EL (cell line): ENCODE results near the gene NDUFS6.
A peak's percentile ranks its signal among the peaks of the same experiment; 100 is the strongest.

Source experiments
- DNase-seq: peaks from one replicate; pipeline ENCODE4 v3.0.0-alpha.2; 2016

The NDUFS6 gene

GRCh38 chr5:1801222-1801966 is at the start of gene NDUFS6:
NDUFS6 (plus strand) TSS chr5:1801407; CDS start chr5:1801418, 11 bp downstream.
- peak; percentile 64 for DNase-seq

DNA sequence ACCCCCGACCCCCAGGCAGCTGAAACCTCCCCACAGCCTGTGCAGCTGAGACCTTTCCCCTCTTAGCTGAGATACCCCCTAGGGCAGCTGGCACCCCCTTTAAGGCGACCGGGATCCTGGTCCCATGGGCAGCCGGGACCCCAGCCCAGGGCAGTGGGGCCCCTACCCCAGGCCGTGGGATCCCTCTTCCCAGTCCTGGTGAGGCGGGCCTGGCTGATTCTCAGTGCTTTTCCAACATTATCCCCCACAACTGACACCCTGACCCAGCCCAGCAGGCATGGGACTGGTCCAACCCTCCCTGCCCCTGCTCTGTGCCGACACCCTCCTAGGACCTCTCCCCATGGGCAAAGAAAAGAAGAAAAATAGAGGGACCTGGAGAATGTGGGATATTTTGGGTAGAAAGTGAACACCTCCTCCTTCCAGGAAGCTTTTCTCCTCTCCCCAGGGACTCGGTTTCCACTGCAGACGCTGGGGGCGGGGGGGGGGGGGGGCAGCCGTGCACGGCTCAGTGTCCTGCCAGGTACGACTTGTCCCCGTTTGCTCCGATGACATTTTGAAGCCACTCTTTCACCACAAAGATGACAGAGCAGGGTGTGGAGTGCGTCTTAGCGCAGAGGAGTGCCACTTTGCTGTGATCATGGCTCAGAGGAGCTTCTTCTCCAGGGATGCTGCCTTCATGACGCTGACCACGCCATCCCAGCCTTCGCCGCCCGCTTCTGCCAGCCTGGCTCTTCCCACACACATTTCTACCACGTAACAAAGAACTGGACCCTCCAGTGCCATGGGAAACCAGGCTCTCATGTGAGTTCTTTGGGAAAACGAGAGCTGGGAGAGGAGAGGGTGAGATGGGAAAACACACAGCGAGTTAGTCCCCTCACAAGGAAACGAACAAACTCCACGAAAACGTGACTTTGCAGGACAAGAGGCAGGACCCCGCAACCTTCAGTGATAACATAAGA is 49.1 kb upstream of the NDUFS6 start:
- no peak for DNase-seq

DNA sequence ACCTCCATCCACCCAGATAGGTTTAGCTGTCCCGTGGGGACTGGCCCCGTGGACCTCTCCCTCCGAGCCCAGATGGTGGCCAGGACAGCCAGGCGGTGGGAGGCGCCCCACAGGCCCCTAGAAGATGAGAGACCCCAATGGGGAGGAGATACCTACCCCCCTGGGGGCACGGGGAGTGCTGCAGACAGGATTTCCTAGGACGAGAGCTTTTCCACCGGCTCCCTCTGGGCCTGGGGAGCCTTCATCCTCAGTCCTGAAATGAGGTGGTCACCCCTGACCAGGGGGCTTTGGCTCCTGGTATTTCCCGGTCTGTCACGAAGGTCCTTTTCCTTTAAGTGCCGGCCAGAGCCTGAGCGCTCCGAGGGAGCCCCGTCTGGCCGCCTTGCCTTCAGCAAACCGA is 48.3 kb upstream of the NDUFS6 start:
- no peak for DNase-seq

DNA sequence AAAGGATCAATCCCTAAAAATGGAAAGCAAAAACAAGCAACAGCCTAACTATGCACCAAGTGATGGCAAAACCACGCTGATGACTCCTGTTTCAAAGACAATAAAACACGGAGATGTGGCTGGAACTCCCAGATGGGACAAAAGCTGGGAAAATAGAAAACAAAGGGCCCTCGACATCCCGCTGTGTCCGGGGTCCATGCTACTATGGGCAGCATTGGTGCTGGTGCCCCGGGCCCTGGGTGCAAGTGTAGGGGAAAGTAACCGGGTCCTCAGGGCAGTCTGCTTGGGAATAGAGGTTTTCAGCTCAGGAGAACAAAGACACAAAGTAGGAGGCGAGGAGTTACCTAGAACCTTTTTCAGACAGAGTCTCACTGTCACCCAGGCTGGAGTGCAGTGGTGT is 47.7 kb upstream of the NDUFS6 start:
- no peak for DNase-seq

GRCh38 chr5:1754531-1755220 is 46.5 kb upstream of the NDUFS6 start:
- no peak for DNase-seq

- no peak for DNase-seq
Measured at GRCh38 chr5:1755321-1755949, 45.8 kb upstream of the NDUFS6 start.

DNA sequence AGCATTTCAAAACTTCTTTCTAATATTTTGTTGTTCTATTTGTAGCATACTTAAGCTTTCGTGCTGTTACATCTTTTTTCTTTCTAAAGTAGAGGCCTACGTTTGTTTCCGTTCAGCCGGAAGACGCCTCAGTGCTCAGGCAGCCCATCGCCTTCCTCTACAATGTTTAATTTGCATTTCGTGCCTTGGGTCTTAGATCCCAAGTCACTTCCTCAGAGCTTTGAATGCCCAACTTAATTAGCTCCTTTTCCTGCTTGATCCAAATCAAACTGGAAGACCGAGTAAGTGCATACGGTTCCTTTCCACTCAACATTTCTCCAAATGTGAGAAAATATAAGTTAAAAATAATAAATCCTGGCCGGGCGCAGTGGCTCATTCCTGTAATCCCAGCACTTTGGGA is 44.7 kb upstream of the NDUFS6 start:
- no peak for DNase-seq

DNA sequence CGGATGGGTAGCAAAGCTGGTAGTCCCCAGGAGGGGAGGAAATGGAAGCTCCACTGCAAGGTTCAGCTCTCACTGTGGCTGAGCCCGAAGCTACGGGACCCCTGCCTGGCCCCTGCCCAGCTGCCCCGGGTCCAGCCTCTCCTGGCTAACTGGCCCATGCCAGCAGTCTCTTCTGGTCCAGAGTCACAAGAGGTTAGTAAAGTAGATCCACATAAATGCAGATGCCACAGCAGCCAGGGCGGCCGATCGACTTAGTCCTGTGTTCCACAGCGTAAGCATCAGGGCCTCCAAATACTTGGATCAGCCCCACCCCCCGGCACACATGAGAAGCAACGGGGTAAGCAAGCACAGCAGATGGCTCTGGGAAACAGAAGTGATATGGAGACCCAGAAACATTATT is 43.7 kb upstream of the NDUFS6 start:
- no peak for DNase-seq

DNA sequence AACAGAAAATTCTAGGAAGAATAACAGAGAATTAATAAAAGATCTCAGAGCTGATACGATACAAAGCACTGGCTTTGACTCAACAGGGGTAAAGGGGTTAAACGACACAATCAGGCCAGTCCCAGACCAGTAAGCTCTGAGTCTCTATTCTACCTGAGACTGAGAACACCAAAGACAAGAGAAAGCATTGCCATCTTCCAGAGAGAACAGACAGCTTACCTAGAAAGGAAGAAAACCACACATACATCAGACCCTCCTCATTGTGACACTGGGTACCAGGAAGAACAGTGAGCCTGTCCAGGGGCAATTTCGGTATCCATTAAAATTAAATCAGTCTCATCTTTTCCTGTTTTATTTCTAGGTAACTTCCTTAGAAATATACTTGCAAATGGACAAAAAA is 42.6 kb upstream of the NDUFS6 start:
- DNase-seq, result no peak

- no peak for DNase-seq
Measured at GRCh38 chr5:1759378-1759970, 41.7 kb upstream of the NDUFS6 start.

- no peak for DNase-seq
Measured at GRCh38 chr5:1760231-1760630, 41.0 kb upstream of the NDUFS6 start.

DNA sequence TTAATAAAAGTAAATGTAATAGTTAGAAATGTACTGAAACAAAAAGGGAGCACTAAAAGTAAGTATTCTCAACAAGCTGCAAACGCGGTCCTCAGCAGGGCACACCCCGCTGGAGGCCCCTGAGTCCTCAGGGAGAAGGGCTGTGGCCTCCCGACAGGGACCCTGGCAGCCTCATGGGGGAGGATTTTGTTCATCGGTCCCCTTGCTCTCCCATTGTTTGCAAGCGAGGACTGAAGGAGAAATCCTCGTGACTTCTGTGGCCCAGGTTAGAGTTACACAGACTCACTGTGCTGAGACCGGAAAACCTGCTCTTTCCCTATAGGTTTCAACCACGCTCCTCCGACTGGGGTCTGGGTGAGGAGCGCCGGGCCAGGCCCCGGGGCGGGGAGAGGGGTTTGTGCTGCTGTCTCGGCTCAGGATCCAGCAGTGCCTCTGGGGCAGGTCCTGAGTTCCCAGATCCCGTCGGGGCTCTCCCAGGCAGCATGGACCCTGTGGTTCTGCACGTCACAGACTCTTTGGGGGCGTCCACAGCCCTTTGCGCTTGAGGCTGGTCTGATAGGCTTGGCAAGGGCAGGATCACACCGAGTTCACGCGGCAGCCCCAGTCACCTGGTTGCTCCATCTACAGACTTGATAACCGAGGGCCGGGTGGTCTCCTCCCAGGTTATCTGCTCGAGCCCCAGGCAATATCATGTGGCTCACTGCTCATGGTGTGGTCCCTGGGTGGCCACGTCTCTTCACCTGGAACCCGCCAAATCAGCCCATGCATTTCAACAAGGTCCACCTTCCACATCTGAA is 40.4 kb upstream of the NDUFS6 start:
- DNase-seq, result no peak

DNA sequence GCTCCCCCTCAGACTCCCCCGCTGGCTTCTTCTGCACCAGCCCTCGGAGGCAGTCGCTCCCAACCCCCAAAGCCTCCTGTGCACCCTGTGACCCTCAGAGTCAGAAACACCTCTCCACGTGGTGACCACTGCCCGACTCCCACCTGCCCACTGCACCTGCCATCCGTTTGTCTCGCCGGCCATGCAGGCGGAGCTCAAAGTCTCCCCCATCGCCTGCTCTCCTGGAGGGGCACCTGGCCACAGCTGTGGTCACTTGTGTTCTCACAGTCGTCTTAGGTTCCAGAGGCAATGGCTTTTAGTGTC is 39.8 kb upstream of the NDUFS6 start:
- no peak for DNase-seq

DNA sequence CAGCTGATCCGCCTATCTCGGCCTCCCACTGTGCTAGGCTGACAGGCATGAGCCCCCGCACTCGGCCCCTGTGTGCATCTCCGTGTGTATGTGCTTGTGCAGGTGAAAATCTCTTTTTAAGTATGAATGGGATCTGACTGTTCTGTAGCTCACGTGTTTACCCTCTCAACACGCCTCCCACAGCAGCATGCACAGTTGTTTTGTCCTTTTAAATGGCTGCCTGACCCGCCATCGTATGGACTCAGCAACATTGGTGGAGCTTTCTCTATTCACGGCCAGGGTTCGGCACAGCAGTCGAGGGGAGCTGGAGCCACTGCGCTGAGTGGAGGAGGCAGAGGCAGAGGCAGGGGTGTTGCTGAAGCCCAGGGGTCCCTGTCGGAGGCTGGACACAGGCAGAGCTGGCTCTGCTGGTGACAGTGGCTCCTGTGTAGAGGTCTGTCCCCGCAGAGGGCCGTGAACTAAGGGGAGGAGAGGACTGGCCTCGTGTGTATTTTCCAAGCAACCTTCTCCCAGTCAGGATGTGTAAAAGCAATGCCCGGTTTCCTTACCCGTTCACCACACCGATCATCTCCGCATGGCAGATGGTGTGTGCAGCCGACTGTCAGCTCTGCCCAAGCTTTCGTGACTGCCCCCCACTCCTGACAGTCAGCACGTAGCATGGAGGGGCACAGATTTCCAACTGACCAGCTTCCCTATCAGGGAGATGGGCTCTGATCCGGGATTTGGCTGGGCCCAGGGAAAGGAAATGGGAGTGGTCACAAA is 38.9 kb upstream of the NDUFS6 start:
- DNase-seq, result no peak

DNA sequence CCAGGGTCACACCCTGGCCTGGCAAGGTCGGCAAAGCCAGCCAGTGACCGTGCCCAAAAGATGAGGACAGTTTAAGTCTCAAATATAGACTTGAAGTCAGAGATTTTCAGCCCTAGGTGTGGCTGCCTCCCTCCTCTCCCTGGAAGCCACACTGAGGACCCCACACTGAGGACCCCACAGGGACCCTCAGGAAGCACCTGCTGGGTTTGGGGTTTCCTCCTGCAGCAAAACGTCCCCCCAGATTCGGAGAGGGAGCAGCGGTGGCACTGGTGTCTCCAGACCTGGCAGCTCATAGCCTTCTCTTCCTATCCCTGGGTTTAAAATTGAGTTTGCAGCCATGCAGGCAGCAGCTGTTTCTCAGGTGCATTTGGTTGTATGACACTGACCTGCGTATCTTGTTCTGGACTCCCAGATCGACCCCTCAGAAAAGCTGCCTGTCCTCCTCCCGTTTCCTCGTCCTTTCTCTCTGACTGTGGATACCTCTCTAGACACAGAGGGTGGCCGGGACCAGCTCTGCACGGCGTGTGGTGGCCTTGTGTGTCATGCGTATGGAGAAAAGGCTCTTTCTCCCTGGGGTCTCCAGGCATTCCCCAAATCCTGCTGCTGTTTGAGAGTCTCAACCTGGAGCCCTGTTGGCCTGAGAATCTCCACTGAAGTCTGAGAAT is 38.2 kb upstream of the NDUFS6 start:
- no peak for DNase-seq

GRCh38 chr5:1763548-1763911 is 37.7 kb upstream of the NDUFS6 start:
- peak; percentile 75 for DNase-seq

DNA sequence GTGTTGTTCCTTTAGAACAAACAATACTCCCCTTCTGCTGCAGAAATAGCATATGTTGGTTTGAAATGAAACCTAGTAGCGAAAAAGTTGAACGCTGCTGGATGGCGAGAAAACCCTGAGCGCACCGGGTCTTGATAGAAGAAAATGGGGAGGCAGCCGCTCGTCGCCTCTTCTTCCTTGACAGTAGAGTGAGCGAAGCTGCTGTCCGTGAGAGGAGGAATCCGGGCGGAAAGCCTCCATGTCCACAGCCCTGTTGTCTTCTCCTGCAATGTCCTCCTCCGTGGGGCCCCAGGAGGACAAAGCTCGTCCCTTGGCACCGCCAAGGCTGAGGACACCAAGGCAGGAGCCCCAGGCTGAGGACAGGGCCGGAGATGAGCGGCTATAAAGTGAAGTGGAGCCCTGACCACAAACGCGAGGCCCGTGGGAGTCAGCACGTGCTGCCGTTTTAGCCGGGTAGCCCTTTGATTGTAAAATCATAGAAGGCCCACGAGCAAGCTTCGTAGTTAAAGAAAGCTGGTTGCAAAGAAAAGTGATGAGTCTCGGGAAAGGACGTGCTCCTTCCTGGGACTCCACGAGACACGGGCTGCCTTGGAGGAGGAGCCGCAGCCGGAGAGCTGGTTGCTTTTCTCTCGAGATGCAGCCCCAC is 37.1 kb upstream of the NDUFS6 start:
- DNase-seq, result peak; percentile 43

DNA sequence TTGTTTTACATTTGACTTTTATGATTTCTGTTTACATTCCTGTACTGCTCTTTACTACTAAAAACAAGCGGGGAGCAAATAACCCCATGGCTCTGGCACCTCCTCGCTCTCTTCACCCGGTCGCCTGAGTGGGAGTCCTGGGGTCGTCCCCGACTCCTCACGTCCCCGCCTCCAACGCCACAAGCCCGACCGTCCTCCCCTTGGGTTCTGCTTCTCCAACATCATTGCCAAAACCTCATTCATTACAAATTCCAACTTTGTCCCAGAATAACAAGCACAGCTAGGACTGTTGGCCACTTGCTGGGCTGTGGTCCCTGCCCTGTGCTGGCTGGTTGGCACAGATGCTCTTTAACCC is 36.6 kb upstream of the NDUFS6 start:
- no peak for DNase-seq

DNA sequence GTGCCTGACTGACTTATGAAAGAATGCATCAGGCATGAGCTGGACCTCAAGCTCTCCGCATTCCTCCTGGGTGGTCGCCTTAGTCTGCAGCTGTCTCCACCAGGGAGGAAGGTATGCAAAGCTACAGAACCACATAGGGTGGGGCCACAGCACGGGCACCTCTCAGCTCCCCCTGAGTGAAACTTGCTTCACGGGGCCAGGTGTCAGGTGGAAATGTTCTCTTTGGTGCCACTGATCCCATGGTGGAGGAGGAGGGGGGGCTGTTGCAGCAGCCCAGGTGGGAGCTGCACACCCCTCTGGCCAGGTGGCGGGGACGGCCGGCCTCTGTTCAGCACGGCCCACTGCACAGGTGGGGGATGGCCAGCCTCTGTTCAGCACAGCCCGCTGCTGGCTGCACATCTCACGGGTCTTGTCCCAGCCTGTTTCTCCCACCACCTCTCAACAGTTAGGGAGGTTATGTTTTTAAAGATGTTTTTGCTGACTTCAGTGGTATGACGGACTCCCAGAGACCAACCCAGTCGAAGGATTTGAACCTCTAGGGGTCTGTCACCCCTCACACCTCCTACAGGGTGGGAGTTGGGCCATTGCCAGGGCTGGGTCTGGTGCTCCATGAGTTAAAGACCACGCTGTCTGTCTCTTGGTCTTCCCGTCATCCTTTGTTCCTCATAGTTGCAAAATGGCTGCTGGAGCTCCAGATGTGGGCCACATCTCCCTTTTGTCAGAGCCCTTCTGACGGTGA is 35.9 kb upstream of the NDUFS6 start:
- no peak for DNase-seq

GRCh38 chr5:1765880-1766235 is 35.3 kb upstream of the NDUFS6 start:
- DNase-seq, result no peak
